Measurements from ENCODE around the gene LRRC17. TPM values are rescaled to one million over a fixed set of nuclear protein-coding genes. Genes with fewer than 3 reads are reported as not detected.

The LRRC17 gene
- total and polyA plus RNA-seq, 9 of the 15 experiments (the other 6 are each of a cell fraction or from before 2014, with no cell fraction given): 0.03 to 0.18 (median 0.12) TPM; not detected in 5

- TF ChIP-seq ZNF780A (CRISPR knock-in tag; IDR thresholded peaks at IDR 0.05) (no peak), MYNN (IDR thresholded peaks at IDR 0.05) (peak; percentile 48; the same call in 1 of the 2 replicates), MYNN (CRISPR knock-in tag; IDR thresholded peaks at IDR 0.05) (no peak), DIDO1 (tag; IDR thresholded peaks at IDR 0.05; ENCODE audit: low read depth) (no peak), FOXJ3 (CRISPR knock-in tag; IDR thresholded peaks at IDR 0.05) (no peak), PHB (CRISPR knock-in tag; IDR thresholded peaks at IDR 0.05) (no peak), SMAD3 (CRISPR knock-in tag; conservative IDR thresholded peaks at IDR 0.05) (no peak), PHTF2 (CRISPR knock-in tag; IDR thresholded peaks at IDR 0.05) (no peak), ZNF79 (CRISPR knock-in tag; IDR thresholded peaks at IDR 0.05; ENCODE audit: low read depth) (0 out of 2 replicates have a peak, but pooled peaks have one; percentile 32), MTA2 (IDR thresholded peaks at IDR 0.05; ENCODE audit: low read depth) (0 out of 2 replicates have a peak, but pooled peaks have one; percentile 47), ZKSCAN1 (IDR thresholded peaks at IDR 0.05; ENCODE audit: low read depth, low read length) (no peak), CCAR2 (IDR thresholded peaks at IDR 0.05; ENCODE audit: low read depth, low read length) (peak; percentile 48; the same call in 1 of the 2 replicates), MTA3 (IDR thresholded peaks at IDR 0.05; ENCODE audit: borderline replicate concordance) (peak; percentile 91), SPI1 (IDR thresholded peaks at IDR 0.05; ENCODE audit: borderline replicate concordance, low read depth, low read length) (no peak), NR1H2 (CRISPR knock-in tag; IDR thresholded peaks at IDR 0.05) (no peak), ZNF318 (IDR thresholded peaks at IDR 0.05; ENCODE audit: borderline replicate concordance in 1 of 2, low read depth in 1 of 2) (0 out of 4 replicates have a peak, but pooled peaks of 1 of the 2 experiments have one; percentile 10), NEUROD1 (IDR thresholded peaks at IDR 0.05; ENCODE audit: borderline replicate concordance, low read depth, low read length, partially characterized antibody) (peak; percentile 71), MAFF (IDR thresholded peaks at IDR 0.05; ENCODE audit: low read length) (peak; percentile 79), GTF2A2 (tag; IDR thresholded peaks at IDR 0.05) (no peak), POLR3A (IDR thresholded peaks at IDR 0.05; ENCODE audit: borderline replicate concordance, extremely low read depth, insufficient read depth, insufficient read length) (no peak), SRSF7 (optimal IDR thresholded peaks at IDR 0.05; ENCODE audit: low read depth, low read length) (no peak)
Observed at GRCh38 chr7:102991540-102992214, 78.9 kb downstream of the LRRC17 start (continued).
